ENCODE data around the gene ZNF519.
"Not testable (repeated sequence)": the region's sequence is repeated elsewhere in the genome, so short reads cannot be mapped to it uniquely, and the experiment has no call there.

DNA sequence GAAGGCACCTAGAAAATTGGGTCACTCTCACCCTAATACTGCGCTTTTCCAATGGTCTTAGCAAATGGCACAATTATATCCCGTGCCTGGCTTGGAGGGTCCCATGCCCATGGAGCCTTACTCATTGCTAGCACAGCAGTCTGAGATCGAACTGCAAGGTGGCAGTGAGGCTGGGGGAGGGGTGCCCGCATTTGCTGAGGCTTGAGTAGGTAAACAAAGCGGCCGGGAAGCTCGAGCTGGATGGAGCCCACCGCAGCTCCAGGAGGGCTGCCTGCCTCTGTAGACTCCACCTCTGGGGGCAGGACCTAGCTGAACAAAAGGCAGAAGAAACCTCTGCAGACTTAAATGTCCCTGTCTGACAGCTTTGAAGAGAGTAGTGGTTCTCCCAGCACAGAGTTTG lies 30.7 kb upstream of the ZNF519 start:
- TF ChIP-seq POLR2A (IDR thresholded peaks at IDR 0.05; ENCODE audit: low read length); GATA1 (IDR thresholded peaks at IDR 0.05; ENCODE audit: low read depth, low read length): not testable (repeated sequence)
